ENCODE measurements around the gene METTL5.

GRCh38 chr2:169853041-169853668 lies 28.4 kb upstream of the METTL5 start:
- TF ChIP-seq, protein P1, sequence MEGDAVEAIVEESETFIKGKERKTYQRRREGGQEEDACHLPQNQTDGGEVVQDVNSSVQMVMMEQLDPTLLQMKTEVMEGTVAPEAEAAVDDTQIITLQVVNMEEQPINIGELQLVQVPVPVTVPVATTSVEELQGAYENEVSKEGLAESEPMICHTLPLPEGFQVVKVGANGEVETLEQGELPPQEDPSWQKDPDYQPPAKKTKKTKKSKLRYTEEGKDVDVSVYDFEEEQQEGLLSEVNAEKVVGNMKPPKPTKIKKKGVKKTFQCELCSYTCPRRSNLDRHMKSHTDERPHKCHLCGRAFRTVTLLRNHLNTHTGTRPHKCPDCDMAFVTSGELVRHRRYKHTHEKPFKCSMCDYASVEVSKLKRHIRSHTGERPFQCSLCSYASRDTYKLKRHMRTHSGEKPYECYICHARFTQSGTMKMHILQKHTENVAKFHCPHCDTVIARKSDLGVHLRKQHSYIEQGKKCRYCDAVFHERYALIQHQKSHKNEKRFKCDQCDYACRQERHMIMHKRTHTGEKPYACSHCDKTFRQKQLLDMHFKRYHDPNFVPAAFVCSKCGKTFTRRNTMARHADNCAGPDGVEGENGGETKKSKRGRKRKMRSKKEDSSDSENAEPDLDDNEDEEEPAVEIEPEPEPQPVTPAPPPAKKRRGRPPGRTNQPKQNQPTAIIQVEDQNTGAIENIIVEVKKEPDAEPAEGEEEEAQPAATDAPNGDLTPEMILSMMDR (conservative IDR thresholded peaks at IDR 0.05): no peak
- no peak for TF ChIP-seq ZFX (IDR thresholded peaks at IDR 0.05)
